Measurements from ENCODE around the gene SLC25A23. TPM values are rescaled to one million over a fixed set of nuclear protein-coding genes. Genes with fewer than 3 reads are reported as not detected.

SLC25A23 gene
- 23.8 TPM for total RNA-seq

GRCh38 chr19:6459262-6460098 is at the start of gene SLC25A23:
TSS of gene SLC25A23 (minus strand) at chr19:6459792. CDS start at chr19:6459628, 164 bp downstream.

DNA sequence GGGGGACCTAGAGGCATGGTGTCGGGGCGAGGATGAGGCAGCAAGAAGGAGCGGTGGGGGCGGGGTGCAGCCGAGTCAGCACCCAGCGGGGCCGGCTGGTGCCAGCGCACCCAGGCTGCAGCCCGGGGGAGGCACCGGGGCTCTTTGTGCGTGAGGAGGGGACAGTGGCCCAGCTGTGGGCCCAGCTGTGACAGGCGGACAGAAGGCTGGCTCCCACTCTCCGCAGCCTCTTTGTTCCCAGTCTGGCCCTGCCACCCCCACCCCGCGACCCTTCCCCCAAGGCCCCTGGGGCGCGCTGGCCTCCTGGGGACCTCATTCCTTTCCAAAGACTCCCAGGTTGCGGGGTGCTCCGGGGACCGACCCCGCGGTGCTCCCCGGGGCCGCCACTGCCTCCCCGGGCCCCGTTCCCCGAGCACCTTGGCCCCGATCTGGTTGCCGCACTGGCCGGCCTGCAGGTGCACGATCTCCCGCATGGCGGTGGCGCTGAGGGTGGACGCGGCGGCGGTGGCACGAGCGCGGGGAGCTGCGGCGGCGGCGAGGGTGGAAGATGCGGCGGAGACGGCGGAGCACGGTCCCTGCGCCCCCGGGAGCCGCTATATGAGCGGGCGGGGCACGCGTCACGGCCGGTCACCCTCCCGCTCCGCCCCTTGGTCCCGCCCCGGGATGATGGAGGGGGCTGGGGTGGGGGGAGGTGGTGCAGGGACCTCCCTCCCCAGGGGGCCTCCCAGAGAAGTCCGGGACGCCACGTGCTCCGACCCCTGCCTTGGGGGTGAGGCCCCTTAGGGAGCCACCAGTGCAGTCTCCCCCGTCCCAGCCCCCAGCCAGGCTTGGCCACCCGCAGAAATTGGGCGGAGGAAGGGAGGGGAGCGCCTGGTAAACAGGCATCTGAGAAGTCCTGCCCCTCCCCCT is 42.4 kb upstream of the SLC25A23 start, which contains the start of gene TUBB4A:
TUBB4A (minus strand) TSS at position 570 of the 909 bp plus-strand sequence; CDS start at position 473, 97 bp downstream.

DNA sequence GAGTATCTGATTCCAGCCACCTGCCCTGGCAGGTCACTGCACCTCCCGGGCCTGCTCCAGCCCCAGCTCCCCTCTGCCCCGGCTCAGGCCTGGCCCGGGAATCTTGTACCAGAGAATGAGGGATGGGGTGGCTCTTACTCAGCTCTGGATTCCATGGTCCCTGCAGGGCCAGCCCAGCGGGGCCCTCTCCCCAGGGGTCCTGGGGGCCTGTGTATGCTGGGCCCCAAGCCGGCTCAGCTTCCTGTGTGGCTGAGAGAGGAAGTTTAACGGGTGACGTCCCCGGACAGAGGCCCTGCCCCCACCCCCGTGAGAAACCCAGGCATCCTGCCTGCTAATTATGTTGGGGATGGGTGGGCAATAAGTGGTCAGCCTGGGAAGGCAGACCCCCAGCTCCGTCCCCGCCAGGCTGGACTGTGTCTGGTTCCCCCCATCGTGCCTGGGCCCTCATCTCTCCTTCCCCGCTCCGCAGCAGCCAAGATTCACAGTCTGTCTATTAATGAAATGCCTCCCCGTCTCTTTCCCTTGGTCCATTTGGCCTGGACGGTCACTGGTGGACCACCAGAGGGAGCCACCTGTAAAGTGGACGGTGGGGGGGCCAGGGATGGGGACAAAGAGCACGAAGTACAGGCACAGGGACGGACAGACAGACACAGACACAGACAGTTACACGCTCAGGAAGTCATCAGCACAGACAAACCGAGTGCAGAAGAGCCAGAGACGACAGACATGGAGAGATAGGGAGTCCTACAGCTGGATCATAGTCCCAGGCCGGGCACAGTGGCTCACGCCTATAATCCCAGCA is 22.1 kb upstream of the SLC25A23 start, which contains the start of gene DENND1C:
DENND1C (minus strand) TSS at position 247 of the 802 bp plus-strand sequence; CDS start at position 155, 92 bp downstream.

GRCh38 chr19:6464070-6464873 is 4.7 kb upstream of the SLC25A23 start, which contains the start of gene CRB3:
TSS of gene CRB3 (plus strand) at chr19:6464271. CDS start at chr19:6464702, 431 bp downstream.

GRCh38 chr19:6433663-6434062 is 25.9 kb downstream of the SLC25A23 start, which contains the start of gene SLC25A41:
TSS of gene SLC25A41 (minus strand) at chr19:6433763. CDS start at chr19:6433693, 70 bp downstream.

DNA sequence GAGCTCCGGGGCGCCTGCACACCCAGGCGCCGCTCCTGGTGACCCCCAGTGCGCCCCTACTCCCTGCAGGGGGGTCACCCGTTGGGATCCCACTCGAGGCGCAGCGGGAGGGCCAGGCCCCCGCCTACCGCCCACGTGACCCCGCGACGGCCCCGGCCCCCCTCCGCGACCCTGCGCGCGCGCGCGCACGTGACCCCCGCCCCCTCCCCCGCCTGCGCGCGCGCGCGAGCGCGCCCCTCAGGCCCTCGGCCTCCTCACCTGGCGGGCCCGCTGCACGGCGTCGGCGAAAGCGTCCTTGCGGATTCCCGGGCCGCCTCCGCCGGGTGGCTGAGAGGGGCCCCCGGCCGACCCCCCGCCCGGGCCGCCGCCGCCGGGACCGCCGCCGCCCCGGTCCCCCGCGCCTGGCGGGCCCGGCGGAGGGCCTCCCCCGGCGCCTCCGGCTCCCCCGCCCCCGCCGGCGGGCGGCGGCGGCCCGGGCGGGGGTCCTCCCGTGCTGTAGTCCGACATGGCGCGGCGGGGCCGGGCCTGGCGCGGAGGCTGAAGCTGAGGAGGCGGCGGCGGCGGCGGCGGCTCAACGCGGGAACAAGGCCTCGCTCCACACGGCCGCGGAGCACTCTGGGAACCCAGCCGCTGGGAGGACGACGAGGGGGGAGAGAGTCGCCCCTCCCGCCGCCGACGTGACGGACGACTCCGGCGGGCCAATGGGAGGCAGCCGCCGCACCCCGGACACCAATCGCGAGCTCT is 35.2 kb downstream of the SLC25A23 start, which contains the start of gene KHSRP:
KHSRP (minus strand) TSS at position 617 of the 744 bp plus-strand sequence; CDS start at position 507, 110 bp downstream.

GRCh38 chr19:6393074-6393982 is 66.3 kb downstream of the SLC25A23 start, which contains the start of gene GTF2F1:
TSS of gene GTF2F1 (minus strand) at chr19:6393164. CDS start at chr19:6392995, 169 bp downstream.

Small RNAs within 50 kb of the gene (small RNA-seq; reads per million reads assigned to genes)
- gene AC010503.2 (ENCODE audit: low replicate concordance) (not detected), gene MIR6790 (ENCODE audit: low replicate concordance) (not detected)

Other genes with a start within 250 kb of the SLC25A23 start
- 11.0 TPM for gene MLLT1, start 179.8 kb downstream of the SLC25A23 start, total RNA-seq
- not detected for gene ACER1, start 126.2 kb downstream of the SLC25A23 start, total RNA-seq
- gene CLPP, start 98.3 kb downstream of the SLC25A23 start, total RNA-seq, result 29.1 TPM
- 22.2 TPM for gene ALKBH7, start 87.0 kb downstream of the SLC25A23 start, total RNA-seq
- 3.1 TPM for gene PSPN, start 83.9 kb downstream of the SLC25A23 start, total RNA-seq
- 40.4 TPM for gene GTF2F1, start 66.6 kb downstream of the SLC25A23 start, total RNA-seq
- 128 TPM for gene KHSRP, start 35.0 kb downstream of the SLC25A23 start, total RNA-seq
- gene SLC25A41, start 26.0 kb downstream of the SLC25A23 start, total RNA-seq, result 0.63 TPM
- gene CRB3, start 4.5 kb upstream of the SLC25A23 start, total RNA-seq, result not detected
- gene DENND1C, start 22.0 kb upstream of the SLC25A23 start, total RNA-seq, result not detected
- 215 TPM for gene TUBB4A, start 42.5 kb upstream of the SLC25A23 start, total RNA-seq
- gene TNFSF9, start 71.2 kb upstream of the SLC25A23 start, total RNA-seq, result 1.9 TPM
- not detected for gene CD70, start 131.4 kb upstream of the SLC25A23 start, total RNA-seq
- not detected for gene TNFSF14, start 210.4 kb upstream of the SLC25A23 start, total RNA-seq